Measurements from ENCODE around the gene PPP6R1. TPM values are rescaled to one million over a fixed set of nuclear protein-coding genes. Genes with fewer than 3 reads are reported as not detected.

PPP6R1 gene
- total and polyA plus RNA-seq, 2 of the 13 experiments (the other 11 are each of a cell fraction or from before 2014, with no cell fraction given): 25.8 to 54.0 TPM

- TF ChIP-seq ZMYM2 (CRISPR knock-in tag; IDR thresholded peaks at IDR 0.05): no peak
- no peak for TF ChIP-seq DMAP1 (CRISPR knock-in tag; IDR thresholded peaks at IDR 0.05)
- no peak for TF ChIP-seq ZNF136 (CRISPR knock-in tag; IDR thresholded peaks at IDR 0.05; ENCODE audit: low read depth)
- TF ChIP-seq ZNF709 (CRISPR knock-in tag; IDR thresholded peaks at IDR 0.05): no peak
- 0 out of 2 replicates have a peak, but pooled peaks have one; percentile 29 for TF ChIP-seq ZNF335 (CRISPR knock-in tag; IDR thresholded peaks at IDR 0.05)
- no peak for TF ChIP-seq SNAI1 (CRISPR knock-in tag; IDR thresholded peaks at IDR 0.05; ENCODE audit: borderline replicate concordance)
- TF ChIP-seq ZNF740 (CRISPR knock-in tag; IDR thresholded peaks at IDR 0.05): no peak
- TF ChIP-seq TCF7 (IDR thresholded peaks at IDR 0.05; ENCODE audit: low read depth): peak; percentile 37; the same call in 1 of the 2 replicates
- TF ChIP-seq KMT2A (CRISPR knock-in tag; IDR thresholded peaks at IDR 0.05): no peak; the same call in none of the 2 replicates
- TF ChIP-seq CEBPZ (IDR thresholded peaks at IDR 0.05; ENCODE audit: low read length): no peak
- TF ChIP-seq ZNF800 (CRISPR knock-in tag; IDR thresholded peaks at IDR 0.05): no peak
- no peak for TF ChIP-seq ZNF253 (CRISPR knock-in tag; IDR thresholded peaks at IDR 0.05; ENCODE audit: borderline replicate concordance)
- TF ChIP-seq ZNF691 (CRISPR knock-in tag; IDR thresholded peaks at IDR 0.05; ENCODE audit: borderline replicate concordance, low read depth): peak; percentile 59; the same call in 1 of the 2 replicates
- no peak for TF ChIP-seq NPAS2 (CRISPR knock-in tag; IDR thresholded peaks at IDR 0.05; ENCODE audit: borderline replicate concordance)
- no peak for TF ChIP-seq DDIT3 (CRISPR knock-in tag; IDR thresholded peaks at IDR 0.05)
- TF ChIP-seq FOXP4 (CRISPR knock-in tag; IDR thresholded peaks at IDR 0.05): peak; percentile 45; the same call in 1 of the 2 replicates
- no peak for TF ChIP-seq RFX1 (IDR thresholded peaks at IDR 0.05)
- TF ChIP-seq YEATS4 (CRISPR knock-in tag; IDR thresholded peaks at IDR 0.05; ENCODE audit: borderline replicate concordance): no peak; the same call in 1 of the 2 replicates
- no peak for TF ChIP-seq TMF1 (CRISPR knock-in tag; IDR thresholded peaks at IDR 0.05; ENCODE audit: low read depth)
- no peak for TF ChIP-seq HIVEP1 (CRISPR knock-in tag; IDR thresholded peaks at IDR 0.05)
These were observed 2.0 kb downstream of the PPP6R1 start (continued) for GRCh38 chr19:55256562-55257460.
